NCI-H446 (cell line): Measurements from ENCODE around the gene NOVA1.

Experiments
- DNase-seq, 2 experiments: peaks; one replicate each; lab custom pipeline; 2025; lab: John Stamatoyannopoulos, UW

NOVA1 gene

DNA sequence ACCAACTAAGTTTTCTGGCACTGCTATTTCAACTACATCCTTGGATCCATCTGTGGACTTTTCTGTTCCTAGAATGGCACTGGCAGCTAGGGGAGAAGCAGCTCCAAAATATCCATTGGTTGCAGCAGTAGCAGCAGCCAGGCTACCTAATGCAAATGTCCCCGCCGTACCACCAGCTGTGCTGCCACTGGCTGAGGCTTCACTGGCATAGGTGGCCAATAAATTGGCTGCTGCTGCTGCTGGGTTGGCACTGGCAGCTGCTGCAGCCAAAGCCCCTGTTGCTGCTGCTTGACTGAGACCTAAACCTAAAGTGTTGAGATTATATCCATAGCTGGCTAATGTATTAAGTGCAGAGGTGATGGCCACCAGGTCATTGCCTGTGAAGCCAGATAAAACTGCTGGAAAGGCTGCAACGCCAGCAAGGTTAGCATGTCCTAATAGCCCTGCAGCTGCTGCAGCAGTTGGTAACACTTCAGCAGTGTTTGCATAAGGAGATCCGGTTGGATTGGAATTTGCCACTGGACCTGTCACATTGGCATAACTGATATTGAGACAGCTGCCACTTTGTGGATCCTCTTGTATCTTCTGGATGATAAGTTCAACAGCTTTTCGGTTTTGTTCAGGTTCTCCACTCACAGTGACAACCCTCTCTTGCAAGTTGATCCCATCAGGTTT is 149.5 kb downstream of the NOVA1 start:
- peak; percentile 12 to 59 for DNase-seq

DNA sequence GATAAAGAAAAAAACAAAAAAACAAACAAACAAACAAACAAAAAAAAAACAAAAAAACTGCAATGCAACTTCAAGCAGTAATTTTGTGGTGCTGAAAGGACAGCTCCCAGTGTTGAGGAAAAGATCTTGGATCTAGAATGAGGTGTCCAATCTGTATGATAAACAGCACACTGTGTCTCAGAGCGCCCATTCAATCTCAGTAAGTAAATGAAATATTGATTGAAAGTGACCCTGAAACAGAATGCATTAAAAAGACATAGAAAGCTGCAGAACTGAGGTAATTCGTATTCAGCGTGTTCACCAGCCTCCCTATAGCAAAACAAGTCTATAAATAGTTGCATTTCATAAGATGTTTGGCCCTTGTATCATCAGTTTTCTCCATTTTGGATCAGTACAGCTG is 153.0 kb downstream of the NOVA1 start:
- no peak for DNase-seq

DNA sequence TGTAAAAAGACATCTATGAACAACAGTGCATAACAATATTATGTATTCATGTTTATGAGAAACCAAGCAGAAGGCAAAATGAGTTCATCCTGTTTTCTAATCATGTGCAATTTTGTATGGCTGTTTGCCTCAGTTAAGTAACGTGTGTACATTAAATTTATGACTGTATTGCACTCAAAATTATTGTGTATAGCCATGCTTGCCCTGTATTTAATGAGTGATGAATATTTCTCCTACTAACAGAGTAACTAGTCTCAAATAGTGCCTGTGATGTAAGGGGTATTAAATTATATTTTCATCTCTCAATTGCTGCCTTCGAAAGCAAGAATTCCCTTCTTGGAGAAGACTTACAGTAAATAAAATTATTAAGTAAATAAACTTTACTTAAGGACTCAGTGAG is 154.2 kb downstream of the NOVA1 start:
- no peak for DNase-seq

DNA sequence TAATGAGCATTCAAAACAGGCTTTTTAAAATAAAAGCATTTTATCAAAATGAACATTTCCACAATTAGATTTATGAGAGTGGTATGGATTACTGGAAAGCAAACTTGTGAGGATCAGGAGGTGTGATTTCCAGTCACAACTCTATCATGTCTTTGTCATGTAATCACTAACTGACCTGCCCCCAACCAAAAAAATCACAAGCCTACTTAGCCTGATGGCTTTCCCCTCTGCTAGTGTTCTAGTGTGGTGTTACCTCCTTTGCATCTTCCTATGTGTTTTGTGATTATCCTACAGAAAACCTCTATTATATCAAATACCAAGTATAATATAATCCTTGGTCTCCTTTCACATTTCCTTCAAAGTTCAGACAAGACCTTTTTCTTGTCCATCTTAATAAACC is 168.6 kb downstream of the NOVA1 start:
- DNase-seq = no peak

DNA sequence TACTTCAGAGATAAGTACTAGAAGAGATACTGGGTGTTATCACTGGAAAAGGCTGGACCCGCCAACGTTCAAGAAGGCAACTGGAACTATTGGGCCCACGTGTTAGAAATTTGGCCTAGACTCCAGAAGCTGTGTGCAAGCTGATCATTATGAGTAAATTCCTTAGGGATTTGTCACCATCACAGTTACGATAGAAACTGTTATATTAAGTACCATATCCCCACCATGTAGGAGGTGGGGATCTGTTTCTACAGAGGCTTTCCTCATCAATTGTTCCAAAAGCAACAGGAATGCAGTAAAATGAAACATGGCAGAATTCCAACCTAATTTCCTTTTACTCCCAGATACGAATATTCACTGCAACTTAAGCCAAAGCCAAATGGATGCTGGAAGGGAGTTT is 170.7 kb downstream of the NOVA1 start:
- DNase-seq = peak; percentile 33 to 70

DNA sequence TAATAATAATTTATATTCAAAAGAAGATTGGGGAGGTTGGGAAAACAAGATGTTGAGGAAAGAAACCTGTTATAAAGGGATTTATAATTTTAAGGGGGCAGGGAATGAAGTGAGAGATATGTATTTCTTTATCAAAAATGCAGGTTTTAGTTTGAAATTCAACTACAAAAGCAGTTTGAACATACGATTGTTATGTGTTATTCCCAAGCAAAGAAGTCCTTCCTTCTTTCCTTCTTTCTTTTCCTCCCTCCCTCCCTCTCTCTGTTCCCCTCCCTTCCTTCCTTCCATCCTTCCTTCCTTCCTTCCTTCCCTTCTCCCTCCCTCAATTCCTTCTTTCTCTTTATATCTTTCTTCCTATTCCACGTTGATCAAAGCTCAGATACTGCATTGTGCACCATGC is 173.3 kb downstream of the NOVA1 start:
- no peak for DNase-seq

DNA sequence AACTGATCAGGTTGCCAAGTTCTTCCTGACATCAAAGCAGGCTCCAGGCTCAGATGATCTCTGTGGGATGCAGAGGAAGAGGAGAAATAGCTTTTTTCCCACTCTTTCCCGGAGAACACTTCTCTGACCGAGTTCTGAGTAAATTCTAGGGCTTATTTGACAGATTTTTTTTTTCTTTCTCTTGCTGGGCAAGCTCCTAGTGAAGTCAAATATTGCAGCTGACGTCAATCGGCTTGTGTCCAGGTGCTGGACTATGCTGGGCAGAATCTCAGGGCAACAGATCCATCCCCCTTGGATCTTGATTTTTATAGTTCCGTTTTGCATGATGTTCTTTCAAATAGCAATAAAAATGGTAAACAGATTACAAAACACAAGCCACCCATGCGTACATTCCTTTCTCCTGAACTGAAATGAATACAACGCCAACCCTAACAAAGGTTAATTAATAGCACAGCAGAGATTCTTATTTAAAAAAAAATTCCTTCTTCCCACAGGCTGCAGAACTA is 182.2 kb downstream of the NOVA1 start:
- peak; percentile 11 to 35 for DNase-seq

DNA sequence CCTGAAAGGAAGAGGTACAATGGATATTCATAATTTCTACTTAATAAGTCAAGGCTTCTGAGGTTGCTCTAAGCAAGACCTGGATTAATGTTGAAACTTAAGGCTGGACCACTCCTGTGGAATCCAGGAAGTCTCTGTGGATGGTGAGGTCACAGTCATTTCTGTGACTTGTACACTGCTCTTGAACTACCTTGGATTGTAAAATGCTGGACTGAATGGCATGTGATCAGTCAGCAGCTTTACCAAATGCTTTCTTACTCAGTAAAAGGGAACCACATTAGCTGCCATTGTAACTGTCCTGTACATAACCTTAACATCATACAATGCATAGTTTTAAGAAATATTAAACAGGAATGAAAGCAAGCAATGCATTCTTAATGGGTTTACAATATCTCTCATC is 182.9 kb downstream of the NOVA1 start:
- DNase-seq = no peak

DNA sequence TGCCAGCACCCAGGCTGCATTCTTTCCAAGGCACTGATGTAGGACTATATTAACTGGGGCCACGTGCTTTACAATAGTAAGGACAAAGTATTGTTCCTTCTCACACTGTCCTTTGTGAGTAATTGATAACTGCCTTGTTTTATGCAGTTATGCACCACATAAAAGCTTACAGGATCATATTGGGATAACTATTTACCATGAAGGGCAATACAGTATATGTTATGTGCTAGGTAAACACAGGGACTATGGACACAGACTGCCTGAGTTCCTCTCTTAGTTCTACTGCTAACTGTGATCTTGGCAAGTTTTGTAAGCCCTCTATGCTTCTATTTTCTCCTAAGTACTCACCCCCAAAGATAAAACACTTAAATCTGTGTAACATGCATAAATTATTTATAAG is 183.7 kb downstream of the NOVA1 start:
- DNase-seq = no peak

DNA sequence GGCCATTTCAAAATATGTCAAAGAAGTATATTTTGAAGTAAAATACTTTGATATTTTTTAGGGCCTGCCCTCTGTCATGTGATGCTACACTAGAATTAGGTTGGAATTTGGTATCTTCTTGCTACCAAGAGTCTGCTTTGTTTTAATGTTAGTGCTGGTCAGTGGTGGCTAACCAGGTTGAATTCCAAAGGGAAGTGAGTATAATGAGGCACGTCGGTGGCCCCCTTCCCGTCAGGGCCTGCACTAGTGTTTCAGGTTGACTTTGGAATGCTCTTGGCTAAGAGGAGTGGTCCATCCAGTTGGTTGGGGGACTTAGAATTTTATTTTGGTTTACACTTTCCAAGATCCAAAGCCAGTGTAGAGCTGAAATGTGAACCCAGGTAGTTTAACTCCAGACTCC is 185.4 kb downstream of the NOVA1 start:
- no peak for DNase-seq

DNA sequence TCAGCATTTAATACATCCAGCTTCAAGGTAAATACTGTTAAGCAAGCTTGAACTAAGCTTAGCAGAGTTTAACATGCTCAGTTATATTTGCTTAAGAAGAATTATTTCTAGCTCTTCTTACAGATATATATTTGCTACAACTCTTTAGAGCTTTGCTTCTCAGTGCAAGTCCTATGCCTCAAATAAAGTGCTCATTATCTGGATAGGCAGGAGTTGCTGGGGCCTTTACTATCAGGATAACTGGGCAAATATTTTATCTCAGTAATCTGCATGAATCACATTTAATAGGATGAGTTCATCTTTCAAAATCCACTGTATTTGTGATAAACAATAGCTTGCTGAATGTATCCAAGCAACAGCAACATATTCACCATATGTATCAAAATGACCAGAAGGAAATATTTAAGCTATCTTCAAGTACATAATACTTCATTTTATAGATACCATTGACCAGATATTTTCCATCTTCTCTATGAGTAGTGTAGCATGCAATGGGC is 187.6 kb downstream of the NOVA1 start:
- DNase-seq = no peak

DNA sequence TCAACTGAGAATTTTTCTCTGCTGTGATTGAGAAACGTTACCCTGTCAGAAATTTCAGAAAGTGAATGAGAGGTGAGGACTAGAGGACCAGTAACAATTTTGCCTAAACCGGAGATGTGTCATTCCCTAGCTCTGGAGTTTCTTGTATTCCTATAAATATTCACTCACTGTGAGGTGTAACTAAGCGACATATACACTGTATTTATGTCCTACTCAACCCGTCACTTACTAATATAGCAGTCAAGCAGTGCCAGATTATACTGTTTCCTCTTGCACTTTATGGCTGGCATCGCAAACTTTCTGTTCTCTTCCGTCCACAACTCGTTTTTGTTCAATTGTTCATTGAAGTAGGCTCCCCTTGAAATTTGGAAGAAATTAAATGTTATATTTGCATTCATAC is 192.9 kb downstream of the NOVA1 start:
- DNase-seq = no peak

DNA sequence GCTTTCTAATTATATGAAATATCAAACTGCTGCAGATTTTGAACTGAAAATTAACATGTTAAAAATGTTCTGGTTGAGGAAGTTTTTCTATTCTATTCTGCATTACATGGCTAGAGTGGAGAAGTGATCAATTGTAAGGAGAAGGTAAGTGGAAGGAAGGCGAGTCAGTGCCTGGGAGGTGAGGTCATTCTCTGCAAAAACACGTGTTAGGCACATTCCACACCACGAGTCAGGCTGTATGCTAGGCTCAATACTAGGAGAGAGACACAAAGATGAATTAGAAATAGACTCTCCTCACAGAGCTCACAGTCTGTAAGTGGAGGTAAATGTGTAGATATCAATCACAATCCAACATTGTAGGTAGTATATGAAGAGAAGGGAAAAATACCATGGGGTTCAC is 194.1 kb downstream of the NOVA1 start:
- no peak for DNase-seq

DNA sequence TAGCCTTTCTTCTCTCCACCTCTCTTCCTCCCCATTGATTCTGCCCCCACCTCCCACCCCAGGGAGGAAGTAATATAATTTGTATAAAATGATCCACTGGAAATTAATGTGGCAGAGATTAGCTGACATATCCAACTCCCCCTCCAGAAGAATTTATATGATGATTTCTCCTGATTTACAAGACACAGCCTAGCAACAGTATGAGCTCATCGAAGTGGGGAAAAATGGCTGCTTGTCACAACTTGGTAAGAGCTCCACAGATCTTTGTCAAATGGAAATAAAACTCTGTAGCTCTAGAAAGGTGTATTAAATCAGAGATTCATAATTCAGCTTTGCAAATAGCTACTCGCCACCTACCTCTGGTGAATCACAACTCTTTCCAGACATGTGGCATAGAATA is 195.7 kb downstream of the NOVA1 start:
- no peak for DNase-seq

DNA sequence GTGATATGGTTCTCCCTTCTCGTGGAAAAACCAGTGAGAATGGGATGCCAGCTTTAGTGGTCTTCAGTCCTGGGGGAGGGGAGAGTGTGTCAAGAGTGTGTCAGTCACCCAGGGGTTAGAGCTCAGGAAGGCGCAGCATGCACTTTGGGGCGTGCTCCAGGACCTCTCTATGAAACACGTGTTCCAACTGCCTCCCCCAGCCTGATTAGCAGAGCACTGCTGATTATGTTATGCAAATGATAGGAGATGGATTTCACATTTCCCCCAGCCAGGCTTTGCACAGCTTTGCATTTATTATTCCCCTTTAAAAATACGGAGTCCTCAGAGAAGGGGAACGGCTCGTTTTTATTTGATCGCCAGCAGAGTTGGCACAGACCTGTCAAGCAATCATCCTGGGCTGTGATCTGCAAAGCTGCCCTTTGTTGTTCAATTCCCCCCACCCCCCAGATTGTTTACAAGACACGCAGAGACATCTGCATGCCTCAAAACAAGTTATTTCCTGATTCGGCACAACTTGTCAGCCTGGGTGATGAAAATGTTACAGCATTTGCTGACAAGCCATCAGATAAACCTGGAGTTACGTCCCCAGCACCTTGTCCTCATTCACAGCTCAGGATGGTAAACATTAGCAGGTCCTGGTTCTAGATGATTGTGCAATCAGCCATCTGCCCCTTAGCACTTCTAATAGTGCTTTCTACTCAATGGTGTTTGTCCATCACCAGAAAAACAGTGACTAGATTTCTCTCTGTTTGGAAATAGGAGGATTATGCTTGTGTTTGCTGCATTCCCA is 196.5 kb downstream of the NOVA1 start:
- DNase-seq = peak in 1 of 2 experiments; percentile 61

DNA sequence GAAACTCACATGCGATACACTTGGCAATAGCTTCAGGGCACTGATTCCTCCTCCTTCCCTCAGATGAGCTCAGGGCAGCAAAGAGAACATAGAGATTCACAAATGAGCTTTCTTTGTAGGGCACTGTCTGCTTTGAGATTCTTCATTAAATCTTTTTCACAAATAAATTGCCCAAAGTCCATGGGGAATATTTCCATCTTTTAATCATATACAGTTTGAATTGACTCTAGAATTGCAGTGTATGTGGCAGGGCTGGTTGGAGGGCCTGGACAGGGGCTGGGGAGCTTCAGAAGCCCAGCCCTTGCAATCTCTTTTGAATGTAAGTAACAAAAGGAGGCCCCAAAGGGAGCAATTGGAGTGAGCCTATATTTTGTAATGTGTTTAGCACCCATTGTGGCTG is 197.5 kb downstream of the NOVA1 start:
- DNase-seq = no peak

DNA sequence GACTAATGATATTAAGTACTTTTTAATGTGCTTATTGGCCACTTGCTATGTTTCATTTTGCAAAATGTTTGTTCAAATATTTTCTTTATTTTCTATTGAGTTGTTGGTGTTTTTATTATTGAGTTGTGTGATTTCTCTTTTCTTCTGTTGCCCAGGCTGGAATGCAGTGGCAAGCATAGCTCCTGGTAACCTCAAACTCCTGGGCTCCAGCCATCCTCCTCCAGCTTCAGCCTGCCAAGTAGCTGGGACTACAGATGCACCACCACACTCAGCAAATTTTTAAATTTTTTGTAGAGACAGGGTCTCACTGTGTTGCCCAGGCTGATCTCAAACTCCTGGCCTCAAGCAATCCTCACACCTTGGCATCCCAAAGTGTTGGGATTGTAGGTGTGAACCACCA is 199.2 kb downstream of the NOVA1 start:
- DNase-seq = peak in 1 of 2 experiments; percentile 56
